CD4-positive, alpha-beta T cell treated with Interleukin-10 for 1 hour (primary cell): ENCODE data around the gene SYTL5.

Experiments
- DNase-seq: peaks from one replicate; pipeline ENCODE4 v3.0.0-alpha.2; 2020

Gene SYTL5

GRCh38 chrX:38036466-38036865, 30.1 kb downstream of the SYTL5 start:
- DNase-seq, result no peak

GRCh38 chrX:38038501-38038900, 32.1 kb downstream of the SYTL5 start:
- DNase-seq, result no peak

GRCh38 chrX:38041237-38041636, 34.9 kb downstream of the SYTL5 start:
- DNase-seq, result no peak

GRCh38 chrX:38044701-38045100, 38.3 kb downstream of the SYTL5 start:
- DNase-seq, result no peak

DNA sequence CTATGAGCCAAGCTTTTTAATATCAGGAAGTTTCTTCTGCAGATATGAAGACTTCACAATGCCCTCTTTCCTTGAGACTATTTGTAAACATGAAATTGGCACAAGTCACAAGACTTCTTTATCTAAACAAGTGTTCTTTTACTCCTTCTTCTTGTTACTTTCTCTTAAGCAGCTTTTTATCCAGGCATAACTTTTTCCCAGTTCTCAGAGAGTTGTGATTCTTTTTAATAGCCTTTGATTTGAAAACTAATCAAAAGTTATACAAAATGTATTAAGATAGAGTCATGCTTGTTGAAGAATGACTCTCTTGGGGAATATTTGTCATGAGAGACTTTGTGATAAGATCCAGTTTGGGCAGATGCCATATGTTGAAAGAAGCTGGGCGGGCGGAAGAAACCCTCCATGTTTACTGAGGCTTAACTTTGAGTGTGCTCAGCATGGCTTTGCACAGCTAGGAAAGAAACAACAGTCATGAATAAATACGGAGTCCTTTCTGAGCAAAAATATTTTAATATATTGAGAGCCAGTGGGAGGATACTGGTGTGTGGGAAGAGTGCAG, 39.3 kb downstream of the SYTL5 start:
- DNase-seq, result no peak

GRCh38 chrX:38048886-38049285, 42.5 kb downstream of the SYTL5 start:
- DNase-seq, result no peak

GRCh38 chrX:38050806-38051205, 44.5 kb downstream of the SYTL5 start:
- DNase-seq, result no peak

DNA sequence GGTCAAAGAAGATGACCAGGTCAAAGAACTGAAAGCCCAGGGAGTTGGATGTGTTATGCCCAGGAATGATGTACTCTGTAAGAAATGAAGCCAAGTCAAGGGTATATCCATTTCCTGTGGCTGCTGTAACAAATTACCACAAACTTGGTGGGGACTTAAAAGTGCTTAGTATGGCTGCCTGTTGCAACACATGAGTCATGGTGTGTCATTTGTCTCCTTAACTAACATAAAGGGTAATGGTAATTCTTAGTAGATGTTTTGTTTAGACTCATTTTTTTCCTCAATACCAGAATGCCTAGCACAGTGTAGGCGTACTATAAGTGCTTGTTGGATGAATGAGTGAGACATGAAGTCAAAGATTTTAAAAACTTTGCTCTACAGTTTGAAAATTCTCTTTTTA, 45.7 kb downstream of the SYTL5 start:
- DNase-seq, result no peak

DNA sequence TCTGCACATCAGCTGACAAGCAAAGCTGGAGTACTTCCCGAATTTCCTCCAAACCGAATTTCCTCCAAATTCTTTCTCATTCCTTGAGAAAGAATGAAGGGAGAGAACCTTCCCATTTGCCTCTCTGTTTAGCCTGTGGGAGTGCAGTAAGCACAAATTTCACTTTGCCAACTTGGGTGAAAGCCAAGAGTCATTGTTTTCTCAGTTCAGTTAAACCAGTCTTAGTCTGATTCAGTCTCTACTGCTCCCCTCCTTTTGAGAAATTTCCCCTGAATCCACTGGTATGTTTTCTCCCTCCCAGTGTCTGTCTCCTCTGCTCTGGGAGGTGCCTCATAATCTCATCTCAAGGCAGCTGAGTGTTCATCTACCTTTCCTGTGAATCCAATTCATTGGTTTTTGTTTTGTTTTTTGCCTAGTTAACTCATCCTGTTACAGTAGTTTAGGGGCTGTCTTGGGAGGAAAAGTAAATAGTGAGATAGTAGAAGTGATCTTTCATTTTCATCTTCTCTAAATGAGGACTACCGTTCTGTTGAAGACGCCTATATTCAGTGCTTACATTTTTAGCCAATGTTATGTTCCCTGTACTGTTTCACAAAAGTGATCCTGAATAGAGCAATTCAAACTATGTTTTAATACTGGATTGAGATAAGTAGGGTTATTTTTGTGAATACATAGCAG, 49.0 kb downstream of the SYTL5 start:
- DNase-seq, result no peak

DNA sequence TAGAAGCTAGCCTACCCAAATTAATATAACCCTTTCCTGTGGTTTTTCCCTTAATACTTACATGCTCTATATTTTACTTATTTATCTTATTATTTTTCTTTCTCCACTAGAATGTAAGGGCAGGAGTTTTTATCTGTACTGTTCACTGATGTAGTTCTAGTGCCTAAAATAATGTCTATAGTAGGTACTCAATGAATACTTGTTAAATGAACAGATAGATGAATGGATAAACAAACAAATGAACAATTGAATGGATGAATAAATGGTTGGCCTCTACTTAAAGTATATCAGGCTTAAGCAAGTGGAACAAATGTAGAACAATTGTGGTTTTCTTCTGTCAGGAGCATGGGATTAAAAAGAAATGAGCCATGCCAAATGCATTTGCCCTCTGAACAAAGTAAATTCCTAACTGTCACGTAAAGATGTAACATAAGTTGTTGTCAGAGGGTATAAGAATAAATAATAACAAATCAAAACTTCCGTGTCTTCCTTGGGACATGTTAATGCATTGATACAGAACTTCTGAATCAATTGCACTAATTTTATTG, 54.1 kb downstream of the SYTL5 start:
- DNase-seq, result no peak

DNA sequence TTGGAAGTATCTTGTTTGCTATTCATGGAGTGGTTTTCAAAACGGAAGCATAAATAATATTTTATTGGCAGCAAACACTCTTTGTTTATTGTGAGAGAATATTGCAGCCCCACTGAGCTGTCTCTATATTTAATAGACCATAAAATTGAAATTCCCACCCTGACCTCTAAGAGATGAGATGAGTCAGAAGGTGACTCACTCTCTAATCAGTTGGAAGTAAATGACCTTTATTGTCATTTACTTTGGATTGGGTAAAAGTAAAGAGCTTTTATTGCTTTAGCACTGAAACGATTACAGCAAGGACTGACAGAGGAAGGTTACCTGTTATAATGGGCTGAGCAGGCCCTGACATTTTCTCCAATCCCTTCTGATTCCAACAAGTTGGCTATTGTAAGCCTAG, 55.0 kb downstream of the SYTL5 start:
- DNase-seq, result no peak

GRCh38 chrX:38066934-38067333, 60.6 kb downstream of the SYTL5 start:
- no peak for DNase-seq

DNA sequence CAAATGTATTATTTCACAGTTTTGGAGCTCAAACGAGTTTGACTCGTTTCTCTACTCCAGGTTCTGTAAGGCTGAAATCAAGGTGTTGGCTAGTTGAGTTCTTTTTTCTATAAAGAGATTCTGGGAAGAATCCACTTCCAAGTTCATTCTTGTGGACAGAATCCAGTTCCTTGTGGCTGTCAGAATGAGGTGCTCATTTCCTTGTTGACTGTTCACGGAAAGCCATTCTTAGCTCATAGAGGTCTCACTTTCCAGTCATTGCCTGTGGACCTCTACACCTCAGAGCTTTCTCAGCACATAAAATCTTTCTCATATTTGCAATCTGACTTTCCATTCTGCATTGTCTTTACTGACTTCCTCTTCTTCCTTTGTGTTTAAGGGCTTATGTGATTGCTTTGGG, 62.9 kb downstream of the SYTL5 start:
- DNase-seq, result no peak

DNA sequence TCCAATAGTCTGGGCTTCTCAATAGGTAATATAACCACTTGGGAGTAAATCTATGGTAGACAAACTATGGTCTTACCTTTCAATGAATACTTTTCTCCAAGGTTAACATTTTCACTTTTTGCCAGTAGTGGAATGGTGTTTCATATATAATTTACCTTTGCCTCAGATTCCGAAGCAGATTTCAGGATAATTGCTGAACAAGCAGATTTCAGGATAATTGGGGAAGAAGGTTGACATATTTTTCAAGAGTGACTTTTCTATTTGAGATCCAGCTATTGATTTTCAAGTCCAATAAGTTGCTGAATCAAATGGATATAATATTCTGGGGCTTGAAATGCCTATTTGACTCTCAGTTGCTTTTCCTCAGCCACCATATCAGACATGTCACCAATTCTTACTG, 63.6 kb downstream of the SYTL5 start:
- no peak for DNase-seq

DNA sequence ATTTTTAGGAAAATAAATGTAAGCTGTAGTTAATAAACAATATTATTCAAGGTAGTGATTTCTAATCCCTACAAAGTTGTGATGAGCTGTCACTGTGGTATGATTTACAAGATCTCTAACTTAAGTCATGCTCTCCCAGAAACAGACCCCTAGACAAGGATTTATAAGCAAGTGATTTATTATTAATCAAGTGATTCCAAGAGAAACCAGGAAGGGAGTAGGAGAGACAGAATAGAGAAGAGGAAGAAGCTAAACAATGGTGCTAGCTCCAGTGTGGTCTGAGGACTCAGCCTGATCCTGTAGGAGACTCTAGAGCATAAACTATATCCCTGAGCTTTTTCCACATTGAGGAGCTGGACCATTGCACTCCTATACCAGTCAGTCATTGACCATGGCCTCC, 73.1 kb downstream of the SYTL5 start:
- no peak for DNase-seq

- DNase-seq, result no peak
These were observed 74.5 kb downstream of the SYTL5 start for GRCh38 chrX:38080808-38081207.

DNA sequence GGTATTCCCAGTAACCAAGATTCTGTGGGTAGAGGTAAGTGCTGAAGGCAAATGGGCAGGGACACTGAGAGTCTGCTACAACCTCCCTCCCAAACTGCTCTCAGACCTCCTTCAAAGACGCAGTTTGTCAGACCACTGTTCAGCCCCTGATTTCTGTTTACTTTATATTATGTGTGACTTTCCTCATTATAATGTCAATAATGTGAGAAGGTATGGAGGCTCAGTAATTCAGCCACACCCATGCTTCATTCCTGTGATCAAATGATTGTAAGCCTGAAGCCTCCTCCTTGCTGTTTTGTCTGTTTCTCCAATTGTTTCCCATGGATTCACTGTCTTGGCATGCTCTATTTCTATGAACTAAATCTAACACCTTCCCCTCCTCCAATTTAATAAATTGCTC, 75.6 kb downstream of the SYTL5 start:
- DNase-seq, result no peak

GRCh38 chrX:38082309-38082708, 76.0 kb downstream of the SYTL5 start:
- no peak for DNase-seq

DNA sequence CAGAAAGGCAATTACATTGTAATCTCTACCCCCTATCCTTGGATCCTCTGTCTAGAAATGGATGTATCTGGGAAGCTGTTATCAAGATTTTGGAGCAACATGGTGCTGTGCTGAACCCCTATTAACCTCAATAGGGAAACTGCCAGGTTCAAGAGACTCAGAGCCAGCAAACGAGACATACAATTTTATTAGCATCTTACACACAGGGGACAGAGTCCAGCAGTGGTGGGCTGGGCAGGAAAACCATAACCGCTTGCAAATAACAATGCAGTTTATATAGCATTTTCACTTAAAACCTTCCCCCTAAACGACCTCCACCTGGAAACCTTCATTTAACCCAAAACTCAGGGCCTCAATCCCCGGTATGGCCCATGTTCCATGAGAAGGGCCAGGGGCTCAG, 79.5 kb downstream of the SYTL5 start:
- DNase-seq, result no peak

DNA sequence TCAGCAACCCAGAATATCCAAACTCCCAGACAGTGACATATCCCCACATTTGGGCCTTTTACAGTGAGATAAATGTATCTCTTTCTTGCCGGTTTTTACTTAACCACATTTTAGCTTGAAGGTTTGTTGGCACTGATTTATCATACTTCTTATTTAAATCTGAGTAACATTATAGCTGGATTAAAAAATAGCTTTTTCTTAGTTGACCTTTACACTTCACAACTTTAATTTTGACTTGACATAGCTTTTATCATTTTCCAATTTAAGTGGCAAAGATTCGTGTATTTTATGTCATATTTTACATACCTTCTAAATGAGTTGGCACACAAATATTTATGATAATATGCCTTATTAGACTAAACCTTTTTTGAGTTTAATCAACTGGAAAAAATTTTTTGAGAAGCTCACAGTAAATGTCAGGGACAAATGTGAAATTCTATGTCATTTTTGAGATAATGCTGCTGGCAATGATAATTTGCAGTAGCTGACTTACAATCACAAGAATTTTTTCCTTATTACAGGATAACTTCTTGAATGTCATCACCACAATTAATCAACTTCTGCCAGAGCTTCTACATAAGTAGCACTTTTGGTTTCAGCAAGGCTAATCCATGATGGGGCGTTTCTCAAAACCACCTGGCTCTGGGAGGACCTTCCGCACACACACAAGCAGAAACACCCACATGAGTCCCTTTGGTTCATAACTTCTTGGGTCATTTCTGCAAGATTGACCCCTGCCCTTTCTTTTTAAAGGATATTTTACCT, 80.3 kb downstream of the SYTL5 start:
- no peak for DNase-seq

GRCh38 chrX:38087594-38087993, 81.2 kb downstream of the SYTL5 start:
- DNase-seq, result no peak

GRCh38 chrX:38089173-38089982, 83.0 kb downstream of the SYTL5 start:
- no peak for DNase-seq

GRCh38 chrX:38095971-38096529, 89.7 kb downstream of the SYTL5 start:
- no peak for DNase-seq
